ENCODE measurements around the gene ECT2L.

ECT2L gene

DNA sequence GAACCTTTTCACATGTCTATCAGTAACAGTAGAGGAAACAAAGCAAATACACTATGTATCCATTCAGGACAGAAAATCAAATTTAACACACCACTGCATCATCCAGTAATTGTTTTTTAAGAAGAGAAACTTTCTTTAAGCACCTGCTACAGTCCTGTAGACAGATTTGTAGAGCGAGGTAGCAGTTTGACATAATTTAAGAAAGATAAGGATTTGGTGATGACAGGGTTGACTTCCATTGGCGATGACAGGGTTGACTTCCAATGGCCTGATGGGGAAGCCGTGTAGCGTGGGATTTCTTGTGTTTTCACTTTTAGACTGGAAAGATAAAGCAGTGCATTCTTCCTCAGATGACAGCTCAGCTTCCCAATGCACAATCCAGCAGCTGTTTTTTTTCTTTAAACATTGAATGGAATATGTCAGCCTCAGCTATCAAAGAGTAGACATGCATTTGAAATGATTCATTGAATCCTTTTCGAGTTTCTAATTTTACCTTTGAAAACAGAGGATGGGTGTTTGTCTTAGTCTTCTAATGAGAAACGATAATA is 68.5 kb downstream of the ECT2L start:
- Histone ChIP-seq H2AFZ (ENCODE audit: low read length) (no peak overlapping the region), H3K36me3 (ENCODE audit: insufficient read depth, low read length) (no peaks in the 10 kb centered on the region), H3K27me3 (ENCODE audit: insufficient read depth, low read length) (peaks cover 6% of the 10 kb centered on the region; the same call in 1 of the 2 replicates), H3K27ac (ENCODE audit: low read depth, low read length, poor library complexity, severe bottlenecking) (no peak overlapping the region), H4K20me1 (ENCODE audit: insufficient read depth, low read length) (no peaks in the 10 kb centered on the region), H3K4me1 (ENCODE audit: insufficient read depth, low read length, severe bottlenecking) (no peaks in the 10 kb centered on the region), H3K9me3 (ENCODE audit: low read length) (no peaks in the 10 kb centered on the region), H3K9me2 (ENCODE audit: low read depth, low read length) (no peaks in the 10 kb centered on the region), H3K9ac (ENCODE audit: low read length) (no peak overlapping the region), H3K4me2 (ENCODE audit: low read length) (no peak overlapping the region), H3K79me2 (ENCODE audit: insufficient read depth, low read length) (no peaks in the 10 kb centered on the region), H3F3A (ENCODE audit: insufficient read depth, low read length) (no peaks in the 10 kb centered on the region), H3K4me3 (ENCODE audit: low read depth, low read length, poor library complexity, severe bottlenecking) (no peak overlapping the region)
- TF ChIP-seq EZH2 (IDR thresholded peaks at IDR 0.05; ENCODE audit: borderline replicate concordance, low read length), result no peak
- TF ChIP-seq, protein P1, sequence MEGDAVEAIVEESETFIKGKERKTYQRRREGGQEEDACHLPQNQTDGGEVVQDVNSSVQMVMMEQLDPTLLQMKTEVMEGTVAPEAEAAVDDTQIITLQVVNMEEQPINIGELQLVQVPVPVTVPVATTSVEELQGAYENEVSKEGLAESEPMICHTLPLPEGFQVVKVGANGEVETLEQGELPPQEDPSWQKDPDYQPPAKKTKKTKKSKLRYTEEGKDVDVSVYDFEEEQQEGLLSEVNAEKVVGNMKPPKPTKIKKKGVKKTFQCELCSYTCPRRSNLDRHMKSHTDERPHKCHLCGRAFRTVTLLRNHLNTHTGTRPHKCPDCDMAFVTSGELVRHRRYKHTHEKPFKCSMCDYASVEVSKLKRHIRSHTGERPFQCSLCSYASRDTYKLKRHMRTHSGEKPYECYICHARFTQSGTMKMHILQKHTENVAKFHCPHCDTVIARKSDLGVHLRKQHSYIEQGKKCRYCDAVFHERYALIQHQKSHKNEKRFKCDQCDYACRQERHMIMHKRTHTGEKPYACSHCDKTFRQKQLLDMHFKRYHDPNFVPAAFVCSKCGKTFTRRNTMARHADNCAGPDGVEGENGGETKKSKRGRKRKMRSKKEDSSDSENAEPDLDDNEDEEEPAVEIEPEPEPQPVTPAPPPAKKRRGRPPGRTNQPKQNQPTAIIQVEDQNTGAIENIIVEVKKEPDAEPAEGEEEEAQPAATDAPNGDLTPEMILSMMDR (IDR thresholded peaks at IDR 0.05; ENCODE audit: low read length), result no peak

DNA sequence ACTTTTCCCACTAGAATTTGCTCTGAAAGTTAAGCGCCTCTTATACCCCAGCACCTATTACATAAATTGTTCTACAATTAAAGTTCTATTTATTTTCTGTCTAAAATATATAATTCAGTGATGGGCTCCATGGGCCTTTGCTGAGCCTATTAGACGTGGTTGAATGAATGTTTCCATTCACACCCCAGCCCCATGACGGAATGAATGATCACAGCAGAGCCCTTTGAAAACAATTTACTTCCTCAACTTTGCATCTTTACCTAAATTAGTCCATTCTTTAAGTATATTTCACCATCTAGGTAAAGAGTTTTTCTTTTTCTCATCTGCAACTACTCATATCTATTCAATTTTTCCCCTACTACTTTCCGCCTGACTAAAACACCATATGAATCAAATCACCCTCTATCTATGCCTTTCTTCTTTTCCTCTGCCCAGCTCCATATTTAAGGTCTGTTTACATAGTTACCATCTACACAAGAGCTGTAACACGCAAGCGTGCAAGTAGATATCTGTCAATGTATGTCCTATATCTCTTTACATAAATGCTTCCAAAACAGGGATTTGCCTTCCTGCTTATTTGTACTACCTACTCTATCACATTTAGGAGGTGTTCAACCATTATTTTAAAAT is 69.7 kb downstream of the ECT2L start:
- H3K36me3 ChIP-seq (ENCODE audit: insufficient read depth, low read length), result no peaks in the 10 kb centered on the region
- no peak overlapping the region for H3K4me3 ChIP-seq (ENCODE audit: low read depth, low read length, poor library complexity, severe bottlenecking)
- H3K4me2 ChIP-seq (ENCODE audit: low read length), result no peak overlapping the region
- no peak overlapping the region for H3K27ac ChIP-seq (ENCODE audit: low read depth, low read length, poor library complexity, severe bottlenecking)
- H3K9me2 ChIP-seq (ENCODE audit: low read depth, low read length), result no peaks in the 10 kb centered on the region
- H2AFZ ChIP-seq (ENCODE audit: low read length), result no peak overlapping the region
- H3K79me2 ChIP-seq (ENCODE audit: insufficient read depth, low read length), result no peaks in the 10 kb centered on the region
- no peaks in the 10 kb centered on the region for H4K20me1 ChIP-seq (ENCODE audit: insufficient read depth, low read length)
- H3K4me1 ChIP-seq (ENCODE audit: insufficient read depth, low read length, severe bottlenecking), result no peaks in the 10 kb centered on the region
- no peak for TF ChIP-seq EZH2 (IDR thresholded peaks at IDR 0.05; ENCODE audit: borderline replicate concordance, low read length)
- TF ChIP-seq, protein P1 (IDR thresholded peaks at IDR 0.05; ENCODE audit: low read length), result no peak
- H3F3A ChIP-seq (ENCODE audit: insufficient read depth, low read length), result no peaks in the 10 kb centered on the region
- H3K9me3 ChIP-seq (ENCODE audit: low read length), result no peaks in the 10 kb centered on the region
- peaks cover 6% of the 10 kb centered on the region; the same call in 1 of the 2 replicates for H3K27me3 ChIP-seq (ENCODE audit: insufficient read depth, low read length)
- H3K9ac ChIP-seq (ENCODE audit: low read length), result no peak overlapping the region

DNA sequence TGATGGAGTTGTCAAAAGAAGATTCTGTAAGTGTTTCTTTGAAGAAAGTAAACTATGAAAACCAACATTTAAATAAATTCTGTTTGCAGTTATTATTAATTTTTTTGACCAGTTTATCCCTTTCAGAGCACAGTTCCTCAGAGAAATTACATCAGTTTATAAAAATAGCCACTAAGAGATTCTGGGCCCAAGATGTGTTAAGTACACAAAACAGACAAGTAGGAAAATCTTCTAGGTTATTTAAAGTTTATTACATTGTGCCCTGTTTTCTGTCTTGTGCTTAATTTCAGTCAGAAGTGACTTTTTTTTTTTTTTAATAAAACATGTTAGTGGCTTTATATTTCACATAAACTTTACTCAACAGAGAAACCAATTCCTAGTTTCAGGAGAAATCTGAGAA is 72.3 kb downstream of the ECT2L start:
- Histone ChIP-seq H4K20me1 (ENCODE audit: insufficient read depth, low read length) (no peaks in the 10 kb centered on the region), H3K9me3 (ENCODE audit: low read length) (no peaks in the 10 kb centered on the region), H3K27me3 (ENCODE audit: insufficient read depth, low read length) (no peaks in the 10 kb centered on the region), H3K27ac (ENCODE audit: low read depth, low read length, poor library complexity, severe bottlenecking) (no peak overlapping the region), H3F3A (ENCODE audit: insufficient read depth, low read length) (no peaks in the 10 kb centered on the region), H3K79me2 (ENCODE audit: insufficient read depth, low read length) (no peaks in the 10 kb centered on the region), H3K9me2 (ENCODE audit: low read depth, low read length) (no peaks in the 10 kb centered on the region), H3K4me1 (ENCODE audit: insufficient read depth, low read length, severe bottlenecking) (no peaks in the 10 kb centered on the region), H3K4me3 (ENCODE audit: low read depth, low read length, poor library complexity, severe bottlenecking) (no peak overlapping the region), H3K9ac (ENCODE audit: low read length) (no peak overlapping the region), H2AFZ (ENCODE audit: low read length) (no peak overlapping the region), H3K36me3 (ENCODE audit: insufficient read depth, low read length) (no peaks in the 10 kb centered on the region), H3K4me2 (ENCODE audit: low read length) (no peak overlapping the region)
- no peak for TF ChIP-seq EZH2 (IDR thresholded peaks at IDR 0.05; ENCODE audit: borderline replicate concordance, low read length)
- TF ChIP-seq, protein P1 (IDR thresholded peaks at IDR 0.05; ENCODE audit: low read length), result no peak
